Stimulated activated CD8-positive, alpha-beta memory T cell treated with anti-CD3 and anti-CD28 coated beads, Interleukin-4, amount 100 ng/mL, for 48 hours (primary cell): Measurements from ENCODE around the gene WDR7.

Source experiments
- DNase-seq: peaks from one replicate; pipeline ENCODE4 v3.0.0-alpha.2; 2020

The WDR7 gene

GRCh38 chr18:56897122-56897521 lies 246.0 kb downstream of the WDR7 start:
- no peak for DNase-seq

DNA sequence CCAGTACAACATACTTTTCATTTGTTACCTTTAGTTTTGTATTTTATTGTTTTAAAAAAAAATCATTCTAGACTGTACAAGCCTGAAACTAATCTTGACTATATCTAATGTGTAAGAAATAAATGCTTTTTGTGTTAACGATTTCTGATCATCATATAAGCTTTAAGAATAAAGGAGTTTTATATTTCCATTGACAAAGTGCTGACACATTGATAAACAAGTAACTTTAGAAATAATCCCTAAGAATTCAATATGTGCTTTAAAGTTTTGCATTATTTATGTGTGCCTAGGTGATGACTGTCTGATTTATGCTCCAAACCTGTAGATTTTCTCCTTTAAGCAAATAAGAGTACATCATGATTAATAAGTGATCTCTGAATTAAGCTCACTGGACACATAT lies 248.5 kb downstream of the WDR7 start:
- no peak for DNase-seq

- DNase-seq, result no peak
Measured at GRCh38 chr18:56900195-56901094, 249.3 kb downstream of the WDR7 start.

DNA sequence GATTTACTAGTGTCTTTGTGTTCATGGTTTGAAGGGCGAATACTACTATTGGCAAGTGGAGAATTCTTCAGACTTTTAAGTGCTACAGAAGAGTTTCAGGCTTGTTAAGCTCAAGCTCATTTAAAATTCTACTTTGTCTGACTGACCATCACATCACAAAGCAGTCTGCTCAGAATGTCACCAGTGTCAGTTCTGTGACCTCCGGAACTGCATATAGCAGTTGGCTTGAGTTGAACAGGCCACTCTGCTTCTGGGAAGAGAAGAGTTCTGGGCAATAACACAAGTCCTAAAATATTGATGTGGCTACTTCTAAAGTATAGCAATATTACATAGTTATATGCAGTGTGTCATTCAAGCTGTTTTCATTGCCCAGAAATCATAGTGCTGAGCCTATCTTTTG lies 250.8 kb downstream of the WDR7 start:
- DNase-seq, result no peak

GRCh38 chr18:56902653-56903052 lies 251.5 kb downstream of the WDR7 start:
- no peak for DNase-seq

GRCh38 chr18:56903686-56904085 lies 252.5 kb downstream of the WDR7 start:
- no peak for DNase-seq

DNA sequence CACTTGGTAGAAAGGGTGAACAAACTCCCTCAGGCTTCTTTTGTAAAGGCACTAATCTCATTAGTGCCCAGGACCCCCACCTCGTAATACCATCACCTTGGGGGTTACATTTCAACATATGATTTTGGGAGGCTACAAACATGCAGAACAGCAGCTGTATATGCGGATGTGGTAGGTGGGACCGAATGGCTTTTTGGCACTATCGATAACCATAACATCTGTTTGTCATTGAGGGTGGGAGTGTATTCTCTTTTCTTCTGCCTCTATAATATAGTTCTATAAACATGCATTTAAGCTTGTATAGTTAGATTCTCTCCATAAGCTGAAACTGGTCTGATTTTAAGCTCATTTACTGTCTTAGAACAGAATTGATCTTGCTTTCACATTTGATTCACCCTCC lies 256.6 kb downstream of the WDR7 start:
- DNase-seq, result no peak

- DNase-seq, result no peak
Measured at GRCh38 chr18:56910237-56910636, 259.1 kb downstream of the WDR7 start.

DNA sequence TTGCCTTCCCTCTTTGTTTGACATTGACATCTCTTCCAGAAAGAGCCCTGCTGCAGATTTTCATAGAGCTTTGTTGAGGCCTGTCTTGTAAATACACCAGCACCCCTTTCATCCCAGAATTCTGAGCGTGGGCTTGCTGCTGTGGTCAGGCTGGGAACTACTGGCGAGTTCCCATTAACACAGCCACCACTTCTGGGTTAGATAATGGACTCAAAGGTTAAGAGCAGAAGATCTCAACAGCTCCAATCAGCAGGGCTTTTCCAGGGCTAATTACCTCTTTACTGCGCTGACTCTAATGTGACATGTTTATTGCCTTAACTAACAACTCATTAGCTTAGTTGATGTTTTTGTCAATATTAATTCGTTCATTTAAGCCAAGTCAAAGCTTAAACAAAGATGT lies 259.8 kb downstream of the WDR7 start:
- no peak for DNase-seq

DNA sequence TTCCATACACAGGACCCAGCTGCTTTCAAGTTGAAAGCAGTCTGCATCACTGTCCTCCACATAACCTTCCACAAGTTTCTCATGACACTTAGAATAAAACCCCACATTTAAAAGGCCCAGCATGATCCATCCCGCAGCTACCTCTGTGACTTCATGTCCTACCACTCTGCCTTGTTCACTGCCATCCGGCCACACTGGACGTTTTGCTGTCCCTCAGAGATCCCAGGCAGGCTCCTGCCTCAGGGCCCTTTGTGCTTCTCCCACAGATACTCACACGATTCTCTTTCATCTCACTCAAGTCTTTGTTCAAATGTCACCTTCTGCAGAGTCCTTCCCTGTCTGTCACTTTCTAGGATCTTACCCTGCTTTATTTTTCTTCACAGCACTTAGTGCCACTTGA lies 262.8 kb downstream of the WDR7 start:
- DNase-seq, result no peak

DNA sequence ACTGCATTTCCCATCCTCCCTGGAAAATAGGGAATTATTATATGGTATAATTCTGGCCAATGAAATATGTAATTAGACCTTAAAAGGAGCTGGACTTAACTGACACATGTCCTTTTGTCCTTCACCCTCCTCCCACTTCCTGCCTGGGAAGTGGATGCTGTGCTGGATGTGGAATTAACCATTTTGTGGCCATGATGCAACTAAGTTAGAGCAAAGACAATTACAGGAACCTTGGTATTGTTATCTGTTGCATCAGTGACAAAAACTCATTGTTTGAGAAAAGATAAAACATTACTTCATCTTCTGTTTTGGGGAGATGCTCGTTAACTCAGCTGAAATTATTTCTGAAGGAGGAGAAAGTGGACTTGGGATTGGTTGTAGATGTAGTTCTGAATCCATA lies 268.0 kb downstream of the WDR7 start:
- DNase-seq, result no peak

- DNase-seq, result no peak
Measured at GRCh38 chr18:56921896-56922480, 270.8 kb downstream of the WDR7 start.

DNA sequence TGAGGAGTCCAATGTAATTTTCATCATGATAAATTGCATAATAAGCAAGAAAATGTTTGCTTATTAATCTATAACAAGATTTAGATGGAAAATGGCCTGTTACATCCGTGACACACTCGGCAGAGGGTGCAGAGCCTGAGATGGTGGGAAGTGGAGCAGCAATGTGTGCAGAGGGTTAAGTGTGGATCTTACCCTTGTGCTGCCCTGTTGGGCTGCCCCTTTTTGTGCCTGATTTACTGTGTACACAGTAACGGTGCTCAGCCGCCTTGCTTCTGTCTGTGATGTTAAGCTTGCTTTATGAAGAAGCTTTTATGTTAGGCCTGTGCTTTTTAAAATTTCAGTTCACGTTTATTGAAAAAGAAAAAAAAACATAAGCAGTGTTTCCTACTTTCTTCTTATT lies 275.6 kb downstream of the WDR7 start:
- DNase-seq, result no peak

GRCh38 chr18:56927786-56928185 lies 276.6 kb downstream of the WDR7 start:
- no peak for DNase-seq

- no peak for DNase-seq
Measured at GRCh38 chr18:56929886-56930285, 278.7 kb downstream of the WDR7 start.

DNA sequence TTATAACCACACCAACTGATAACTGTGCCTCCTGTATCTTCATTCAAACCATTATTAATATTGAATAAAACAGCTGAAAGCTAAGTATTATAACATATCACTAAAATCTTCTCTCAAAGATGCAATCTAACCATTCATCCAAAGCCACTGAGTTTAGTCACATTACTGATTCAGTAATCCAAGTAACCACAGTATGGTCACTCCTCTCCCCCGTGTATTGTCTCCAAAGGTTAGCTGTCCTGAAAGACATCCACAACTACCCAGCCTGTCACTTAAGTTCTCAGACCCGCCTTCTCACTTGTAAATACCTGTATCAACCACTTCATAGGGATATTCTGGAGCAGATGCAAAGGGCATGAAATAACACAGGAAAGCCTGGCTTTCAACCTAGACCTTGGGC lies 282.3 kb downstream of the WDR7 start:
- DNase-seq, result no peak

DNA sequence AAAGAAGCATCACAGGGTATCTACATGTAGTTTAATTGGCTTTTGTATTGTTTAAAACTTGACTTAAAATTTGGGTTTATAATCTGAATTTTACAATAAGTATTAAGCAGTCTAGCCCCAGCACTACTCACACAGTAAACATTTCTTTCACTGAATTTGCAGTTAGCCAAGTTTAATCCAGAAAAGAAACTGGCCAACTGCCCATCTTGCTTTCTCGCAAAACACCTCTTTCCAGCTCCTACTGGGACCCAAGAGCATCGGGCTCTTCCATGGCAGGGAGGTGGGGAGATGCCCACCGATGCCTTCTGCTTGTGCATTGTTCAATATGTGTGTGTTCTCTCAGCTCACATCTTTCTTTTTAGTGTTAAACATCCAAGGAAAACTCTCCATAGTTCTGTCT lies 283.0 kb downstream of the WDR7 start:
- no peak for DNase-seq

DNA sequence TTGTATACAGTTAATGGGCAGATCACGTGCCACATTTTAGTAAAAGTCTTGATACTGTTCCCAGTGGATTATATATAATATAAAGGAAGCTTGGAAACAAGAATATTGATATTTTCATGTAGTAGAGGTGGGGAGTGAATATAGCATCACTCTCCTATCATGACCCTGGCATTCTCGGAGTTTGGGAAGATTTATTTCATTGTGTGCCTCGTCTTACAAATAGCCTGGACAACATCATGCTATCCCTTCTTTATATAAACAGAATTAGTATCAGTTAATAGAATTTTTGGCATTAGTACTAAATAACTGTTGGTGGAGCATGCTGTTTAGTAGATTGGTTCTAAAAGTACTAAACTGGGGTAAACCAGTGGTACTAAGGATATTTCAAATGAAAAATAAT lies 283.7 kb downstream of the WDR7 start:
- no peak for DNase-seq

DNA sequence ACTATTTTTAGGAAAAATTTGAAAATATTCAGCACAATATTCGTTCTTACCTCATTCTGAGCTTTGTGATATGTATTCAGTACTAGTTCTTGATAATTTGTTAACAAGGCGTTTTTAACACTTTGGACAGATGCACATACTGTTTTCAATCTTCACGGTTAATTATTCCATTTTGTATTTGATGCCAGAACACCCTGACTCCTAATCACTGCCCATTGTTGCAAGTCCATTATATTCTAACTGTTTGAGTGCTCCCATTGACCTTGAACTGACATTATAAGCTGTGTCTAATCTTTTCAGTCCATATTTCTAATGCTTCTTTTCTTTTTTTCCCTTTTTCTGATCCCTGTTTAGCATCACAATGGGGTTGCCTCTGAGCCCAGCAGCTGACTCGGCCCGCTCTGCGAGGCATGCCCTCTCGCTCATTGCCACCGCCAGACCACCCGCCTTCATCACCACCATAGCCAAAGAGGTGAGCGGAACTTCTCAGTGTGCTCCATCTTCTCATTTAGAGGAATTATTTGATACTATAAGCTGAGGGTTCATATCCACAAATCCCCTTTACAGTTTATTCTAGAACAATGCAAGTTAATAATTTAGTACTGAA lies 284.4 kb downstream of the WDR7 start:
- DNase-seq, result no peak

GRCh38 chr18:56936457-56936856 lies 285.3 kb downstream of the WDR7 start:
- DNase-seq, result no peak

DNA sequence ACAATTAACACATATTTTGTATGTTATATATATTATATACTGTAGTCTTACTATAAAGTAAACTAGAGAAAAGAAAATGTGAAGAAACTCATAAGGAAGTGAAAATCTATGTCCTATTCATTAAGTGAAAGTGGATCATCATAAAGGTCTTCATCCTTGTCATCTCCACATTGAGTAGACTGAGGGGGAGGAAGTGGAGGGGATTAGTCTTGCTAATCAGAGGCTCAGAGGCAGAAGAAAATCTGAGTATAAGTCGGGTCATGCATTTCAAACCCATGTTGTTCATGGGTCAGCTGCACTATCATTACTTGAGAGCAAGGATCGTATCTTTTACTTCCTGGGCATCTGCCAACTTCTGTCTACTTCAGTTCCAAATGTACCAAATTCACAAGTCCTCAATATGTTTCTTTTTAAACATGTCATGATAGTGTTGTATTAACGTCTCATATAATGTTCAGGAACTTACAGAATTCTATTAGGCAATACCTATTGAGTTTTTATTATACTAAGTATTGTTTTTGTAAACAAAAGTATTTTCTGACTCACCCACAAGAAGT lies 286.8 kb downstream of the WDR7 start:
- DNase-seq, result no peak

DNA sequence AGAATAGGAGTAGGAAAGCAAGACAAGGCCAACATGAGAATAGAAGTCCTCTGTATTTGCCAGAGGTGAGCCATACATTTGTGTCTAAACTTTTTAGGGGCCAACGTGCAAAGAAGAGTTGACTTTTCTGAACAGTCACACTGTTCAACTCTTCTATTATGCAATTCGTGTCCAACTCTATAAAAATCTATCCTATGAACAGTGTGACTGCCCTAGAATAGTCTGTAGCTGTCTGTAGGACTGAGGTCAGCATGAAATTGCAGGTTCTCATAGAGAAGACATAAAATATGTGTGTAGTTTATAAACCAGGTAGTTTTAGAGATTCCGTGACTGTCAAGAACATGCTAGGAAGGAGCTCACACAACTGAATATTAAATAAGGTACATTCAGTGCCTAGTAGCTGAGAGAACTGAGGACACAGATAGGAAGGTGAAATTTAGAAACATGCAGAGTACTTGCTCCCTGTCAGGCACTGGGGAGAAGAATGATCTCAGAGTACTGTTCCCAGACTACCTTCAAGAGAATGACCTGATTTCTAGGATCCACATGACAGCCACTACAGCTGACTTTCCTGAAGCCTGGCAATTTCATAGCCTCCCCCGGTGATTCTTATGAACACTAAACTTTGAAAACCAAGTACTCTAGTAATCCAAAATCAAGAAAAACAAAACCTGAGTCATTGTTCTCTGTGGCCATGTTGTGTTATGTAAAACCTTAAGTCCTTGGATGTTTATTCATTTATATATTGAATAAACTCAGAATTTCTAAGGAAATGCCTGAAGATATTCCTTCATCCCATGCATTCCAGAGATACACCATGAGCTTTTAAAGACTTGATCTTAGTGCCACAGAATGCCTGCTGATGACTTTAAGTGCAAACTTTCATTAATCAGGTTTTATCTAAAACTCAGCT lies 294.3 kb downstream of the WDR7 start:
- no peak for DNase-seq

DNA sequence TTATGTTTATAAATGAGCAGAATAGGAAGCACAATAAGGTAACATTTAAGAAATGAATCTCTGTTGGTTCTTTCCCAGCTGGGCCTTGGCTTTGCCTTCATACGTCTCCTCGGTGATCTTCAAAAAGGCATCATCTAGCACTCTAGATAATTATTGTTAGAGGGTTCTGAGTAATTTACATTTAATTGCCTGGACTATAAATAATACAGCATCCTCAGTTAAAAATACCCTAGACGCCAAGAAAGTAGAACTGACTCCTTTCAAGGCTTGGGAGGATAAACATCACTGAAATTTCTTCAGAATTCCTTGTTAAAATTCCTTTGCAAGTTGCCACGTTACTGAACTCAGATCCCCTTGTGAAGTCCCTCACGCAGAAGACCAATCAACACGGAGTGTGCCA lies 296.1 kb downstream of the WDR7 start:
- DNase-seq, result no peak
